Aorta (tissue), 5 donors: Measurements from ENCODE around the gene SF3B2. TPM values are rescaled to one million over a fixed set of nuclear protein-coding genes. Genes with fewer than 3 reads are reported as not detected.
"Not testable (repeated sequence)": the region's sequence is repeated elsewhere in the genome, so short reads cannot be mapped to it uniquely, and the experiment has no call there.

Source experiments
- ATAC-seq: fragments of 200-7000 bp; cut with Tn5 transposase; one replicate; pipeline ENCODE4 v1.9.1; 2022; ENCODE audit warnings: moderate library complexity; ENCODE audit not compliant: low FRiP score
- DNase-seq, 2 donors: peaks; one replicate each; pipeline ENCODE4 v3.0.0-alpha.2; 2020
- H3K27ac ChIP-seq, 2 donors: one replicate each; pipeline ENCODE4 v1.5.1; 2013; ENCODE audit warnings: low read length in 2 of 2, mild to moderate bottlenecking in 2 of 2, moderate library complexity in 2 of 2, control low read depth in 1 of 2, inconsistent platforms in 1 of 2, low read depth in 1 of 2
- H3K27me3 ChIP-seq, 2 donors: one replicate each; pipeline ENCODE4 v1.6.1; 2013; ENCODE audit warnings: control low read depth in 1 of 2, low read length in 1 of 2, mild to moderate bottlenecking in 1 of 2, moderate library complexity in 1 of 2; ENCODE audit not compliant: insufficient read depth in 2 of 2, control insufficient read depth in 1 of 2
- H3K36me3 ChIP-seq, 2 donors: one replicate each; pipeline ENCODE4 v1.6.1; 2013; ENCODE audit warnings: control low read depth in 1 of 2, low read length in 1 of 2, mild to moderate bottlenecking in 1 of 2; ENCODE audit not compliant: insufficient read depth in 2 of 2, control insufficient read depth in 1 of 2
- H3K4me1 ChIP-seq, 2 donors: one replicate each; pipeline ENCODE4 v1.6.1; 2013; ENCODE audit warnings: low read length in 2 of 2, control low read depth in 1 of 2, mild to moderate bottlenecking in 1 of 2, moderate library complexity in 1 of 2; ENCODE audit not compliant: insufficient read depth in 2 of 2, control insufficient read depth in 1 of 2
- H3K4me3 ChIP-seq, 2 donors: one replicate each; pipeline ENCODE4 v1.5.1; 2013; ENCODE audit warnings: low read length in 2 of 2, control low read depth in 1 of 2, mild to moderate bottlenecking in 1 of 2
- H3K9me3 ChIP-seq: one replicate; pipeline ENCODE4 v1.6.1; 2013; ENCODE audit warnings: mild to moderate bottlenecking, low read length; ENCODE audit not compliant: control insufficient read depth
- WGBS, 2 donors: extraction: QIAGEN DNeasy Blood & Tissue Kit; methylation state at CpG; one replicate each; pipeline ENCODE4 v1.1.7; 2013; 5-methylcytosine and 5-hydroxymethylcytosine counted together
- intact Hi-C, 2 donors: fragments of 100-400 bp; cut with DNase I; formaldehyde crosslinking; loops; one replicate each; pipeline versions ENCODE4 v1.14.2 to v1.15.0; 2022
- polyA plus RNA-seq, 2 donors: library from polyadenylated mRNA; stranded (reverse); fragments of 200-250 nt; gene quantifications; one replicate each; pipeline ENCODE4 v1.2.3, GENCODE V29; 2013
- total RNA-seq, 2 donors: library from RNA; stranded (reverse); fragmentation: NEBNext Ultra II Directional; extraction: Animal tissue kit (Norgen Biotek cat#: 25700); gene quantifications; one replicate each; pipeline ENCODE4 v1.2.1, GENCODE V29; 2021
- donor health status: healthy with polysubstance abuse.
- donor health status: Bipolar disorder and iron deficiency.
- donor health status: DM: no; HTN: no; CAD: no.
- donor health status: DM: no; HTN: no; CAD: no.
- donor health status: DM: yes; HTN: yes; CAD: no.

Gene SF3B2
- total and polyA plus RNA-seq, 4 donors, result 59.0 to 146 (median 134) TPM

- not testable (repeated sequence) for ATAC-seq, DNase-seq
- WGBS, 2 donors, result 71 to 78% methylated on average over 5 of the region's 5 CpGs
These were observed 29.1 kb upstream of the SF3B2 start for GRCh38 chr11:66023186-66023440.

GRCh38 chr11:66026017-66026529 is 26.1 kb upstream of the SF3B2 start, which contains the start of gene CATSPER1:
CATSPER1 (minus strand) TSS chr11:66026479; CDS start chr11:66026379, 100 bp downstream.
- WGBS, 2 donors, result 86 to 87% methylated on average over 18 of the region's 18 CpGs

More at GRCh38 chr11:66023186-66023440, 29.1 kb upstream of the SF3B2 start:
- not testable (repeated sequence) for H3K9me3 ChIP-seq, H3K4me1 ChIP-seq, H3K27me3 ChIP-seq, H3K36me3 ChIP-seq, H3K4me3 ChIP-seq, H3K27ac ChIP-seq
- intact Hi-C loops, result loop anchor here (5.0 to 10.0 kb wide), 2 partner anchors 36 to 138 kb away; partner anchors contain the start of gene FIBP (in 1 of the 2)

GRCh38 chr11:66032957-66033735 is 19.0 kb upstream of the SF3B2 start:
- Histone ChIP-seq H3K36me3 (no peaks in the 10 kb centered on the region), H3K27ac (no peak overlapping the region), H3K27me3 (no peaks in the 10 kb centered on the region), H3K4me3 (no peak overlapping the region), H3K9me3 (no peaks in the 10 kb centered on the region), H3K4me1 (no peaks in the 10 kb centered on the region)
- no peak for ATAC-seq
- intact Hi-C loops, result no loop called here
- no peak for DNase-seq
- WGBS, 2 donors, result 89 to 92% methylated on average over 8 of the region's 8 CpGs

More at GRCh38 chr11:66026017-66026529, 26.1 kb upstream of the SF3B2 start, which contains the start of gene CATSPER1:
- Histone ChIP-seq H3K27ac (no peak within 1 kb of the TSS), H3K27me3 (no peaks in the 10 kb centered on the region), H3K4me3 (no peak within 1 kb of the TSS), H3K36me3 (no peaks in the 10 kb centered on the region), H3K9me3 (no peaks in the 10 kb centered on the region), H3K4me1 (no peaks in the 10 kb centered on the region)
- intact Hi-C loops, result loop anchor here in 1 of 2 donors (10.0 kb wide), 1 partner anchor 141 kb away; the partner anchor contains the start of gene FIBP
- no peak for ATAC-seq
- no peak for DNase-seq

GRCh38 chr11:66035653-66036333 is 16.4 kb upstream of the SF3B2 start:
- WGBS, 2 donors, result 52 to 55% methylated on average over 9 of the region's 9 CpGs
- ATAC-seq (no peak), DNase-seq (no peak)

GRCh38 chr11:66036334-66036710 is 15.8 kb upstream of the SF3B2 start:
- ATAC-seq (no peak), DNase-seq (no peak)
- no peaks in the 10 kb centered on the region for H3K4me1 ChIP-seq
- WGBS, 2 donors, result 71 to 80% methylated on average over 5 of the region's 5 CpGs
- no peak overlapping the region for H3K27ac ChIP-seq
- H3K4me3 ChIP-seq, result no peak overlapping the region
- H3K27me3 ChIP-seq, result no peaks in the 10 kb centered on the region
- intact Hi-C loops, result no loop called here
- H3K9me3 ChIP-seq, result no peaks in the 10 kb centered on the region
- H3K36me3 ChIP-seq, result no peaks in the 10 kb centered on the region

More at GRCh38 chr11:66035653-66036333, 16.4 kb upstream of the SF3B2 start:
- no peak overlapping the region for H3K27ac ChIP-seq
- H3K27me3 ChIP-seq, result no peaks in the 10 kb centered on the region
- H3K36me3 ChIP-seq, result no peaks in the 10 kb centered on the region
- H3K4me3 ChIP-seq, result no peak overlapping the region
- H3K4me1 ChIP-seq, result no peaks in the 10 kb centered on the region
- intact Hi-C loops, result no loop called here
- no peaks in the 10 kb centered on the region for H3K9me3 ChIP-seq

GRCh38 chr11:66037327-66037726 is 14.8 kb upstream of the SF3B2 start:
- ATAC-seq (no peak), DNase-seq (no peak)
- H3K4me1 ChIP-seq, result no peaks in the 10 kb centered on the region
- no peaks in the 10 kb centered on the region for H3K27me3 ChIP-seq
- no peak overlapping the region for H3K27ac ChIP-seq
- intact Hi-C loops, result no loop called here
- no peak overlapping the region for H3K4me3 ChIP-seq
- no peaks in the 10 kb centered on the region for H3K9me3 ChIP-seq
- no peaks in the 10 kb centered on the region for H3K36me3 ChIP-seq
- WGBS, 2 donors, result 87 to 93% methylated on average over 3 of the region's 3 CpGs

GRCh38 chr11:66039765-66040164 is 12.4 kb upstream of the SF3B2 start:
- DNase-seq (no peak), ATAC-seq (no peak)
- Histone ChIP-seq H3K4me1 (no peaks in the 10 kb centered on the region), H3K4me3 (no peak overlapping the region), H3K27ac (no peak overlapping the region), H3K9me3 (no peaks in the 10 kb centered on the region), H3K27me3 (no peaks in the 10 kb centered on the region), H3K36me3 (no peaks in the 10 kb centered on the region)
- intact Hi-C loops, result no loop called here
- 90% methylated on average over 3 of the region's 3 CpGs for WGBS, 2 donors

GRCh38 chr11:66042227-66042995 is 9.8 kb upstream of the SF3B2 start:
- Histone ChIP-seq H3K9me3 (no peaks in the 10 kb centered on the region), H3K4me3 (no peak overlapping the region), H3K27ac (no peak overlapping the region), H3K36me3 (no peaks in the 10 kb centered on the region), H3K4me1 (no peaks in the 10 kb centered on the region), H3K27me3 (no peaks in the 10 kb centered on the region)
- no peak for DNase-seq
- intact Hi-C loops, result no loop called here
- WGBS, 2 donors, result 96 to 97% methylated on average over 81 of the region's 81 CpGs
- no peak for ATAC-seq
